Heart right ventricle (tissue), 16 donors: ENCODE measurements around the gene UBQLN2. TPM values are rescaled to one million over a fixed set of nuclear protein-coding genes. Genes with fewer than 3 reads are reported as not detected.
"Not testable (repeated sequence)": the region's sequence is repeated elsewhere in the genome, so short reads cannot be mapped to it uniquely, and the experiment has no call there.

ENCODE experiments used
- ATAC-seq, 8 donors: fragments of 200-7000 bp; cut with Tn5 transposase; one replicate each; pipeline ENCODE4 v1.9.1; 2020; ENCODE audit warnings: mild to moderate bottlenecking in 8 of 8, moderate library complexity in 8 of 8, moderate number of reproducible peaks in 1 of 8
- DNase-seq, 2 donors: peaks; one replicate each; pipeline ENCODE4 v3.0.0-alpha.2; 2020
- H3K27ac ChIP-seq, 10 donors: fragments of 200-600 bp; sonication (generic) in 2 of 10; one replicate each; pipeline versions ENCODE4 v1.5.0 to v1.8.0; 2020 to 2022; ENCODE audit warnings: mild to moderate bottlenecking in 3 of 10
- H3K27me3 ChIP-seq, 7 donors: fragments of 200-600 bp; one replicate each; pipeline ENCODE4 v1.8.0; 2021 to 2022; ENCODE audit warnings: mild to moderate bottlenecking in 2 of 7
- H3K36me3 ChIP-seq, 9 donors: fragments of 200-600 bp; sonication (generic) in 1 of 9; one replicate each; pipeline versions ENCODE4 v1.5.0 to v1.8.0; 2020 to 2022; ENCODE audit warnings: mild to moderate bottlenecking in 2 of 9
- H3K4me1 ChIP-seq, 9 donors: fragments of 200-600 bp; sonication (generic) in 1 of 9; one replicate each; pipeline versions ENCODE4 v1.5.0 to v1.8.0; 2020 to 2022; ENCODE audit warnings: mild to moderate bottlenecking in 4 of 9
- H3K4me3 ChIP-seq, 10 donors: fragments of 200-600 bp; sonication (generic) in 2 of 10; one replicate each; pipeline versions ENCODE4 v1.5.0 to v1.8.0; 2020 to 2022; ENCODE audit warnings: mild to moderate bottlenecking in 7 of 10, moderate library complexity in 2 of 10
- H3K9me3 ChIP-seq, 11 donors: fragments of 200-600 bp in 10 of 11; sonication (generic) in 2 of 11; one replicate each; pipeline versions ENCODE4 v1.5.0 to v1.8.0; 2013 to 2022; ENCODE audit warnings: mild to moderate bottlenecking in 2 of 11, control low read depth in 1 of 11, moderate library complexity in 1 of 11
- WGBS, 2 donors: extraction: QIAGEN DNeasy Blood & Tissue Kit; methylation state at CpG; one replicate each; pipeline ENCODE4 v1.1.7; 2013; ENCODE audit warnings: inconsistent platforms in 1 of 2; 5-methylcytosine and 5-hydroxymethylcytosine counted together
- intact Hi-C, 10 donors: fragments of 100-400 bp; cut with DNase I; formaldehyde crosslinking; loops; one replicate each; pipeline versions ENCODE4 v1.11.1 to v1.14.2; 2022
- polyA plus RNA-seq, 2 donors: library from polyadenylated mRNA; stranded (reverse); fragments of 200-250 nt; gene quantifications; one replicate each; pipeline ENCODE4 v1.2.3, GENCODE V29; 2013
- total RNA-seq, 10 donors: library from RNA; stranded (reverse); fragmentation: NEBNext Ultra II Directional in 3 of 10; extraction: Animal tissue kit (Norgen Biotek cat#: 25700) in 3 of 10; gene quantifications; one replicate each; pipeline versions ENCODE4 v1.2.1 to v1.2.4, GENCODE V29; 2021 to 2023
- TF ChIP-seq, protein P1 (sequence below), 9 donors: fragments of 200-600 bp; sonication (generic) in 2 of 9; IDR thresholded peaks; one replicate each; pipeline versions ENCODE4 v1.5.0 to v1.8.0; 2021 to 2022; ENCODE audit warnings: antibody characterized with exemption in 9 of 9, mild to moderate bottlenecking in 5 of 9, moderate library complexity in 1 of 9
- donor health status: Arrhythmogenic right ventricular cardiomyopathy.
- donor health status: ischemic (EF 13 %, LVEDD 7.1; RV severe dilation, severe dysfunction).
- donor health status: healthy with polysubstance abuse.
- donor health status: DM: no; HTN: yes; CAD: no.
- donor health status: DM: no; HTN: no; CAD: no.
- donor health status: ischemic (EF 25% LVEDD 6.9; RV normal size, moderate dysfunction).
- donor health status: ischemic (EF 25% LVEDD 5.7; RV mildly dilated, moderate dysfunction).
- donor health status: healthy.
- donor health status: DM: yes; HTN: yes; CAD: no.
- donor health status: Ischemic cardiomyopathy.
- donor health status: ischemic (EF 35%, LVEDD 5.7; RV mildly dilated, moderate dysfunction).
- donor health status: nonischemic (EF 11% LVEDD 7.7; RV severe dilation, severe dysfunction).
- donor health status: DM: yes; HTN: yes; CAD: no.
- donor health status: PGD.
- donor health status: ischemic (EF 29% LVEDD 5.4; RV normal size, mild dysfunction).
- donor health status: nonischemic (EF 23%, LVEDD 6.1; RV moderate dilation, normal function).

Gene UBQLN2
- total and polyA plus RNA-seq, 12 donors: 7.2 to 43.8 (median 35.4) TPM

DNA sequence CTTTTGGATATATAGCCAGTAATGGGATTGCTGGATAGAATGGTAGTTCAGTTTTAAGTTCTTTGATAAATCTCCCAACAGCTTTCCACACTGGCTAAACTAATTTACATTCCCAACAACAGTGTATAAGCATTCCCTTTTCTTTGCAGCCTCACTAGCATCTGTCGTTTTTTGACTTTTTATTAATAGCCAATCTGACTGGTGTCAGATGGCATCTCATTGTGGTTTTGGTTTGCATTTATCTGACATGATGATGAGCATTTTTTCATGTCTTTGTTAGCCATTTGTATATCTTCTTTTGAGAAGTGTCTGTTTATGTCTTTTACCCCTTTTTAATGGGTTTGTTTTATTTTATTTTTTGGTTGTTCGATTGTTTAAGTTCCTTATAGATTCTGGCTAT lies 13.3 kb downstream of the UBQLN2 start:
- ATAC-seq (no peak), DNase-seq (no peak)

DNA sequence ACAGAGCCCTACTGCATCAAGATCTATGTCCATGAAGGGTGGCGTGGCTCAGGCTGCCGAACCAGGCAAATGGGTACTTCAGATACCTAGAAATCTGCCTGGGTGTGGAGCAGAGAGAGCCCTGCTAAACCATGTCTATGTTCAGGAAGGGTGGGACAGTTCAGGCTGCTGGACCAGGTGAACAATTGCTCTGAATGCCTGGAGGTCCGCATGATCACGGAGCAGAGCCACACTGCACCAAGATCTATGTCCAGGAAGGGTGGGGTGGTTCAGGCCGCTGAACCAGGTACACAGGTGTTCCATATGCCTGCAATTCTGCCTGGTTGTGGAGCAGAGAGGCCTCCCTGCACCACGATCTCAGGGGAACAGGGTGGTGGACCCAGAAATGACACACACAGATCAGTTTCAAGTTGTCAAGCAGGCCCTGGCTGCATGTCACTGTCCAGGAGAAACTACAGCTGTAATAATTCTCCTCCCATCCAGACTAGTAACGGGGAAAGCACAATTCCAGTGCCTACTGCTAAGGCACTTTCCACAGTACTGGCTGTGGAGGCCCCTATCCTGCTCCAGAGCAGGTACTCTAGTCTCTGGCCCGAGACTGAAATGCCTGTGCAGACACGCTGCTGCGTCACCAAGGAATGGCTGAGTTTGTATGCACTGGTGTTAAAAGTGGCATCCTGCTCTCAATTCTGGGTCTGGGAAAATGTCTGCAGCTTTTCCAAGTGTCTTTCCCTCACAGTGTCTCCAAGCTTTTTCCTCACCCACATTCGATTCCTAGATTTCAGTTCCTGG lies 25.2 kb downstream of the UBQLN2 start:
- WGBS, 2 donors: 89 to 93% methylated on average over 11 of the region's 11 CpGs
- DNase-seq (no peak), ATAC-seq (no peak)
- no peak overlapping the region for H3K4me3 ChIP-seq
- no peaks in the 10 kb centered on the region for H3K4me1 ChIP-seq
- peaks cover 0 to 24% (median 0%) of the 10 kb centered on the region in 11 donors for H3K9me3 ChIP-seq
- no peaks in the 10 kb centered on the region for H3K36me3 ChIP-seq
- no peaks in the 10 kb centered on the region for H3K27me3 ChIP-seq
- no peak overlapping the region for H3K27ac ChIP-seq
- TF ChIP-seq, protein P1, sequence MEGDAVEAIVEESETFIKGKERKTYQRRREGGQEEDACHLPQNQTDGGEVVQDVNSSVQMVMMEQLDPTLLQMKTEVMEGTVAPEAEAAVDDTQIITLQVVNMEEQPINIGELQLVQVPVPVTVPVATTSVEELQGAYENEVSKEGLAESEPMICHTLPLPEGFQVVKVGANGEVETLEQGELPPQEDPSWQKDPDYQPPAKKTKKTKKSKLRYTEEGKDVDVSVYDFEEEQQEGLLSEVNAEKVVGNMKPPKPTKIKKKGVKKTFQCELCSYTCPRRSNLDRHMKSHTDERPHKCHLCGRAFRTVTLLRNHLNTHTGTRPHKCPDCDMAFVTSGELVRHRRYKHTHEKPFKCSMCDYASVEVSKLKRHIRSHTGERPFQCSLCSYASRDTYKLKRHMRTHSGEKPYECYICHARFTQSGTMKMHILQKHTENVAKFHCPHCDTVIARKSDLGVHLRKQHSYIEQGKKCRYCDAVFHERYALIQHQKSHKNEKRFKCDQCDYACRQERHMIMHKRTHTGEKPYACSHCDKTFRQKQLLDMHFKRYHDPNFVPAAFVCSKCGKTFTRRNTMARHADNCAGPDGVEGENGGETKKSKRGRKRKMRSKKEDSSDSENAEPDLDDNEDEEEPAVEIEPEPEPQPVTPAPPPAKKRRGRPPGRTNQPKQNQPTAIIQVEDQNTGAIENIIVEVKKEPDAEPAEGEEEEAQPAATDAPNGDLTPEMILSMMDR (IDR thresholded peaks at IDR 0.05): no peak
- intact Hi-C loops: no loop called here

More for the DNA sequence above, 13.3 kb downstream of the UBQLN2 start:
- Histone ChIP-seq H3K9me3 (peaks cover 0 to 16% (median 0%) of the 10 kb centered on the region in 11 donors), H3K36me3 (peaks cover 0 to 11% (median 0%) of the 10 kb centered on the region in 9 donors), H3K4me1 (no peaks in the 10 kb centered on the region), H3K27me3 (no peaks in the 10 kb centered on the region), H3K27ac (no peak overlapping the region), H3K4me3 (no peak overlapping the region)
- intact Hi-C loops: no loop called here
- 93 to 96% methylated on average over 2 of the region's 2 CpGs for WGBS, 2 donors
- TF ChIP-seq, protein P1 (IDR thresholded peaks at IDR 0.05): no peak

DNA sequence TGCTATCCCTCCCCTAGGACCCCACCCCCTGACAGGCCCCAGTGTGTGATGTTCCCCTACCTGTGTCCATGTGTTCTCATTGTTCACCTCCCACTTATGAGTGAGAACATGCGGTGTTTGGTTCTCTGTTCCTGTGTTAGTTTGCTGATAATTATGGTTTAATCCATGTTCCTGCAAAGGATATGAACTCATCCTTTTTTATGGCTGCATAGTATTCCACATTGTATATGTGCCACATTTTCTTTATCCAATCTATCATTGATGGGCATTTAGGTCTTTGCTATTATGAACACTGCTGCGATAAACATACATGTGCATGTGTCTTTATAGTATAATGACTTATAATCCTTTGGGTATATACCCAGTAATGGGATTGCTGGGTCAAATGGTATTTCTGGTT lies 28.4 kb downstream of the UBQLN2 start:
- H3K36me3 ChIP-seq, H3K4me3 ChIP-seq, ATAC-seq, DNase-seq, H3K27me3 ChIP-seq, H3K27ac ChIP-seq, H3K4me1 ChIP-seq, intact Hi-C loops: not testable (repeated sequence)
- peaks cover 0 to 30% (median 0%) of the 10 kb centered on the region in 11 donors for H3K9me3 ChIP-seq
- WGBS, 2 donors: 97 to 99% methylated on average over 2 of the region's 2 CpGs

DNA sequence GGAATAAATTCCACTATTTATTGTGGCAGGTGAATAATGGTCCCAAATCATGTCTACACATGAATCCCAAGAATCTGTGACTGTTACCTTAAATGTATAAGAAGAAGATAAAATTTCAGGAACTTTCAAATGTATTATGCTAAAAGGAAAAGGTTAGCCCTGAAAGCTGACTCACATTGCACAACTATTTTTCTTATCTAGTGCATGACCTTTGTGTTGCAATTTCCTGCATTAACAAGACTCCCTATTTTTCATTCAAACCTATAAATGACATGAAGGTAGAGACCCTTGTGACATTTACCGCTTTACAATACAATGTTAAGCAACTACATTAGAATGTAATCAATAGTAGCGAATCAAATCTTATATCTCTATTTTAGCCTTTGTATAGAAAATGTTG lies 36.7 kb downstream of the UBQLN2 start:
- TF ChIP-seq, protein P1 (IDR thresholded peaks at IDR 0.05): no peak
- Histone ChIP-seq H3K27me3 (peaks cover 0 to 25% (median 0%) of the 10 kb centered on the region in 7 donors), H3K4me1 (no peaks in the 10 kb centered on the region), H3K36me3 (no peaks in the 10 kb centered on the region), H3K9me3 (no peaks in the 10 kb centered on the region), H3K4me3 (no peak overlapping the region), H3K27ac (no peak overlapping the region)
- DNase-seq: no peak
- 95 to 100% methylated on average over 2 of the region's 2 CpGs for WGBS, 2 donors
- no peak for ATAC-seq
- intact Hi-C loops: no loop called here

DNA sequence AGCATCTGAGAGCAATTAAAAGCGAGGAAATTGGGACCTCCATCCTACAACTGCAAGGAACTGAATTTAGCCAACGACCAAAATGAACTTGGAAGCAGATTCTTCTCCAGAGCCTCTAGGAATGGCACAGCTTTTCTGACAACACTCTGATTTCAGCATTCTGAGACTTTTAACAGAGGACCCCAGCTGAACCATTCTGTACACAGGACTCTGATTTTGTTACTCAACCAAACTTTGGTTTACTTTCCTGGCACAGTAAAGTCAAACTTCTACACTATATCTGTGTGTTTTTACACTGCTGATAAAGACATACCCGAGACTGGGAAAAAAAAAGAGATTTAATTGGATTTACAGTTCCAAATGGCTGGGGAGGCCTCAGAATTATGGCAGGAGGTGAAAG lies 37.6 kb downstream of the UBQLN2 start:
- intact Hi-C loops: no loop called here
- TF ChIP-seq, protein P1 (IDR thresholded peaks at IDR 0.05): no peak
- peaks cover 0 to 25% (median 0%) of the 10 kb centered on the region in 7 donors for H3K27me3 ChIP-seq
- no peaks in the 10 kb centered on the region for H3K4me1 ChIP-seq
- no peak overlapping the region for H3K4me3 ChIP-seq
- ATAC-seq (no peak), DNase-seq (no peak)
- no peak overlapping the region for H3K27ac ChIP-seq
- 84 to 89% methylated on average over 3 of the region's 3 CpGs for WGBS, 2 donors
- no peaks in the 10 kb centered on the region for H3K36me3 ChIP-seq
- H3K9me3 ChIP-seq: peaks cover 0 to 4% (median 0%) of the 10 kb centered on the region in 11 donors
